HG03521 (cell line): ENCODE results near the gene C21orf58.
"Not testable (repeated sequence)": the region's sequence is repeated elsewhere in the genome, so short reads cannot be mapped to it uniquely, and the experiment has no call there.

Experiments used
- ATAC-seq: cut with Tn5 transposase; IDR thresholded peaks from one replicate; pipeline ENCODE4 v1.9.1; 2021; ENCODE audit warnings: mild to moderate bottlenecking, moderate library complexity; ENCODE audit not compliant: unreplicated experiment

The C21orf58 gene

DNA sequence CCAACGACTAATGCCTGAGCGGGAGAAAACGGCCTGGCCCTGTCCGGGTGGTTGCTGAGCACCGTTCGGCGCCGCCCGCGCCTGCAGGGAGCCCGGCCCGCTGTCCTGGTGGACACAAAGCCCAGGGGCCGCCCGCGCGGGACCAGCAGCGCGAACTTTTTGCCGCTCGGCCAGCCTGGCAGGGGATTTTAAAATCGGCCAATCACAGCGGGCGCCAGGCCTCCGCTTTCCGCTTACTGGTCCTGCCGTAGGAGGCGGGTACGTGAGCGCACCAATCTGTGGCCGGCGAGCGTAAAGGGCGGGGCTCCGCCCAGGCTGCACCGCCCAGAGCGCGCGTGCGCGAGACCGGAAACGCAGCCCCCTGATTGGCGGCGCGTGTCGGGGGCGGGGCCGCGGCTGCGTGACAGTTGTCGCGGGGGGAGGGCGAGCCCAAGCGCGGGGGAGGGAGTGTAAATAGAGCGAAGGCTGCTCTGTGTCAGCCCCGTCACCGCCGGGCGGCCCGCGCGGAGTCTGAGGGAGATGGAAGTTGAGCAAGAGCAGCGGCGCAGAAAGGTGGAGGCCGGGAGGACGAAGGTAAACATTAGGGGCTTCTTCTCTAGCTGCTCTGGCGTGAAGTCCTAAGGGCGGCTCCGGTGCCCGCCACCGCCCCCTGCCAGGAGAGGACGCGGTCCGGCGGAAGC is at the start of gene C21orf58, which contains the start of gene PCNT:
Gene C21orf58 (minus strand): TSS at position 161 of the 680 bp plus-strand sequence. CDS start 1,132 bp downstream, outside the sequence.
Gene PCNT (plus strand): TSS at position 447 of the 680 bp plus-strand sequence. CDS start 73 bp downstream, at position 520.
- peak; percentile 80 for ATAC-seq

DNA sequence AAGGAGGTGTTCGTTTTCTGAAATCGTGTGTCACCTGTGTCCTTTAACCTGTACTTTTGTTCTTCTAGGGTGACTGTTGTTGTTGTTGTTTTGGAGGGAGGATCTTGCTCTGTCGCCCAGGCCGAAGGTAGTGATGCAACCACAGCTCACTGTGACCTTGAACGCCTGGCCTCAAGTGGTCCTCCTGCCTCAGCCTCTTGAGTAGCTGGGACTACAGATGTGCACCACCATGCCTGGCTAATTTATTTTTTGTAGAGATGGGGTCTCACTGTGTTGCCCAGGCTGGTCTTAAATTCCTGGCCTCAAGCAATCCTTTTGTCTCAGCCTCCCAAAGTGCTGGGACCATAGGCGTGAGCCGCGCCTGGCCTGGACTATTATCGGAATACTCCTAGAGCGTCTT is 49.3 kb upstream of the C21orf58 start:
- not testable (repeated sequence) for ATAC-seq

DNA sequence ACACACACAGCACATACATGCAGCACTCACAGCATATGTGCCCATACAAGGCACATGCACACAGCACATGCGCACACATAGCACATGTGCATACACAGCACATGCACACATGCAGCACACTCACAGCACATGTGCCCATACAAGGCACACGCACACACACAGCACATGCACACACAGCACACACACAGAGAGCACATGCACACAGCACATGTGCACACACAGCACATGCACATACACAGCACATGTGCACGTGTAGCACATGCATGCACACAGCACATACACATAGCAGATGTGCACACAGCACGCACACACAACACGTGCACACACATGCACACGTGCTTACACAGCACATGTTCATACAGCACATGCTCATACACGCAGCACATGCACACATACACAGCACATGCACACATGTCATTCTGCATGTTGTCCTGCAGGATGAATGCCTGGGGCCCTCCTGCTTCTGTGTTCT is 48.4 kb upstream of the C21orf58 start:
- no peak for ATAC-seq

DNA sequence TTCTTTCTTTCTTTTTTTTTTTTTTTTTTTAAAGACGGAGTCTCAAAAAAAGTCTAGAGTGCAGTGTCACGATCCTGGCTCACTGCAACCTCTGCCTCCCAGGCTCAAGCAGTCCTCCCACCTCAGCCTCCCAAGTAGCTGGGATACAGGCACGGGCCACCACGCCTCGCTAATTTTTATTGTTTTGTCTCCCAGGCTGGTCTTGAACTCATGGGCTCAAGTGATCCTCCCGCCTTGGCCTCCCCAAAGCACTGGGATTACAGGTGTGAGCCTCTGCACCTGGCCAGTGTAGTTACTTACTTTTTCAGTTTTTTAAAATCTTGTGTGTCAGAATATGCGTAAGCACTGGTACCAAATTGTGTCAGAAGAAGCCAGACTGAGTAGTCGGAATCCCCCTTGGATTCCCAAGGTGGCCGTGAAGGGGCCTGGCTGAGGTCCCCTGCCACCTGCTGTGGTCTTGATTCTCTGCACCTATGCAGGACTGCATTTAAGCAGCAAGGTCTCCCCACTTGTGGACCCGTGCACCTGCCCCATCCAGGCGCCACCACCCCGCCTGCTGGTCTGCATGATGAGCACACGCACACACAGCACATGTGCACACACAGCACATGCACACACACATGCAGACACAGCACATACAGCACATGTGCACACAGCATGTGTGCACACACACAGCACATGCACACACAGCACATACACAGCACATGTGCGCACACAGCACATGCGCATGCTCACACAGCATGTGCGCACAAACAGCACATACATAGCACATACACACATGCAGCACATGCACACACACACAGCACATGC is 47.7 kb upstream of the C21orf58 start:
- no peak for ATAC-seq

DNA sequence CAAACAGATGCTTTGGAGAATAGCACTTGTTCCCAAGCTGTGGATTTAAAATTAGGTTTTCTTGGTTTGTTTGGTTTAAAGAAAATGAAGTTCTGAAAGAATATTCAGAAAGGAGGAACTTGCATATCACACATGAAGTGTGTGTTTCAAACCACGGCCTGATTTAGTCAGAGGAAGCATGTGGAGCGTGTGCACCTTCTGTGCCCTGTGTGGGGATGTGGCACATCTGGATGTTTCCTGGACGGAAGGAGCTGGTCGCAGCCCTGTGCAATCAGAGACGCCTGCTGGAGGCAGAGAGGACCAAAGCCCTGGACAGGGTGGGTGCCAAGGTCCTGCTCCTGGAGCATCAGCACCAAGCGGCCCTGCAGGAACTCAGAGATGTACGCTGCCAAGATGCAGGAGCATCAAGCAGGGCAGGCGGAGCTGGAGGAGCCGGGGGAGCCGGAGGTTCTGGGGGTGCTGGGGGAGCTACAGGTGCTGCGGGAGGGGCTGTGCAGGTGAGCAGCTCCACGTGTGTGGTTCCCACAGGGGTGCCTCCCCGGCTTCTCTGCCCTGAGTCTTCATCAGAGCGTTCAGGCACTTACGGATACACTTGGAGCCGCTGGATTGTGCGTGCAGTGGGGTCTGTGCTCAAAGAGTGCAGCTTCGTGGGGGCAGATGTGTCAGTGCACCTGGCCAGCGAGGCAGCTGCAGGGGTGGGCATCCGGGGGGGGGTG is 46.0 kb upstream of the C21orf58 start:
- ATAC-seq, result no peak

DNA sequence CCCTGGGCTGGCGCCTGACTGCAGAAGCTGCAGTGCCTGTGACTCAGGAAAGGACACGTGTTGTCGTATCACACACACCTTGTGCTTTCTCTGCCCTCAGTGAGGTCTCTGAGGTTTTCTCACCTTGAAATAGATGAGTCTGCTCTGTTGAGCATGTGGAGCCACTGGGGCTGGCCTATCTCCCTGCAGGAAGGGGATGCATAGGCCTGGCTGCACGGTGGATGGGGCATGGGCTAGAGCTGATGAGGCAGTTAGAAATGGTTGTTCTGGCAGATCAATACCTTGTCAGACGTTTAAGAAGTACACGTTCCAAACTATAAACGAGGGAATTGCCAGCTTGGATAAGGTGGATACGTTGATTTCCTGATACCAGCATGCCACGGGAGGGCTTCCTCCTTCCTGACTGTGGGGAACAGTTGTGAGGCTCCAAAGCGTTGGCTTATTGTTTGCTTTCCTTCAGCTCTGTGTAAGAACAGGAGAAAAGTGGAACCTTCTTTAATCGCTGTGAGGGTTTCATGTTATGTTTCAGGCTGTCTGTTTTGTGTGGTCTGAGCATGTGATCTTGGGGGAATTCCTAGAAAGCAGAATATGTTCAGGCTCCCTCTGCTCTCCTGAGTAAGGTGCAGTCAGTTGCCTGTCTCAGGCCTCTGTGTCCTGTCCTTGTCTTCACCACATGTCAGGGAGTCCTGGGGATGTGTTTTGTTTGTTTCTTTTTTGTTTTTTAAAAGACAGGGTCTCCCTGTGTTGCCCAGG is 45.0 kb upstream of the C21orf58 start:
- no peak for ATAC-seq

DNA sequence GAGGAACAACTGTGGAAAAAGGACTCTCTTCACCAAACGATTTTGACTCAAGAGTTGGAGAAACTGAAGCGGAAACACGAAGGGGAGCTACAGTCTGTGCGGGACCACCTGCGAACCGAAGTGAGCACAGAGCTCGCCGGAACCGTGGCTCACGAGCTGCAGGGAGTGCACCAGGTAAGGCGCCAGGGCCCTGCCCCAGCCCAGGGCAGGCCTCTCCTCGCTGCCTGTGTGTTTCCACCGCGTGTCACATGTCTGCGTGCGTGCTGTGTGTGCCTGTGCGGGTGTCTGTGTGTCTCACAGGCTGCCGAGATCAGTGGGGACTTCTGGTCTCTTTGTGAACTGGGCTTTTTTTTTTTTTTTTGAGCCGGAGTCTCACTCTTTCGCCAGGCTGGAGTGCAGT is 43.3 kb upstream of the C21orf58 start:
- ATAC-seq, result no peak

DNA sequence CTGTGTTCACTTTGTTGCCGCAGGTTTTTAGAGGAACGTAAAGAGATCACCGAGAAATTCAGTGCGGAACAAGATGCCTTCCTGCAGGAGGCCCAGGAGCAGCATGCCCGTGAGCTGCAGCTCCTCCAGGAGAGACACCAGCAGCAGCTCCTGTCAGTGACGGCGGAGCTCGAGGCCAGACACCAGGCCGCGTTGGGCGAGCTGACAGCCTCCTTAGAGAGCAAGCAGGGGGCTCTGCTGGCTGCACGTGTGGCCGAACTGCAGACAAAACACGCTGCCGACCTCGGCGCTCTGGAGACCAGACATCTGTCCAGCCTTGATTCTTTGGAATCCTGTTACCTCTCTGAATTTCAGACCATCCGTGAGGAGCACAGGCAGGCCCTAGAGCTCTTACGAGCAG is 42.9 kb upstream of the C21orf58 start:
- no peak for ATAC-seq

DNA sequence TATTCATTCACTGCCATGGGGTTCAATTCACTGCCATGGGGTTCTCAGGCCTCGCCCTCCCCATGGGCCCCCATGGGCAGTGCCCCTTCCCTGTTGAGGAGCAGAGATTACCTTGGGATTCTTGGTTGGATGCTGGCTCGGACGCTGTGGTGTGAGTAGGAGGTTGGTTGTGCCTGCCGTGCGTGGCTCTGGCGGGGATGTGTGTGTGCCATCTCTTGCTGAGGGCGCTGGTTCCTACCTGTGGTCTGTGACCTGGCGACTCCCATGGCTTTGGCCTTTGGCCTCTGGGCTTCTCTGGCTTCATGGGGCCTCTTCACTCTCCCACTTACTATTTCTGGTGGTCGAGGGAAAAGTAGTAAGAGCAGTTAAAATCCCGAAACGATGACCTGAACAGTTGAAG is 42.4 kb upstream of the C21orf58 start:
- ATAC-seq, result no peak

DNA sequence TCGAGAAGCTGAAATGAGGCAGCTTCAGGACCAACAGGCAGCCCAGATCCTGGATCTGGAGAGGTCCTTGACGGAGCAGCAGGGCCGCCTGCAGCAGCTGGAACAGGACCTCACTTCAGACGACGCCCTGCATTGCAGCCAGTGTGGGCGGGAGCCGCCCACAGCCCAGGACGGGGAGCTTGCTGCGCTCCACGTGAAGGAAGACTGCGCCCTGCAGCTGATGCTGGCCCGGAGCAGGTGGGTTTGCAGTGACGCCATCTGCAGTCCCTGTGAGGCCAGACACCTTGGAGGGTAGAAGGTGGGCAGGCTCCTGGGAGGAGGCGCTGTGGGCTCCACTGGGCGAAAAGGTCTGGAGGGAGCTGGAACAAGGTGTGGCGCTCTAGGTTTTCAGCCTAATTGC is 40.0 kb upstream of the C21orf58 start:
- no peak for ATAC-seq

DNA sequence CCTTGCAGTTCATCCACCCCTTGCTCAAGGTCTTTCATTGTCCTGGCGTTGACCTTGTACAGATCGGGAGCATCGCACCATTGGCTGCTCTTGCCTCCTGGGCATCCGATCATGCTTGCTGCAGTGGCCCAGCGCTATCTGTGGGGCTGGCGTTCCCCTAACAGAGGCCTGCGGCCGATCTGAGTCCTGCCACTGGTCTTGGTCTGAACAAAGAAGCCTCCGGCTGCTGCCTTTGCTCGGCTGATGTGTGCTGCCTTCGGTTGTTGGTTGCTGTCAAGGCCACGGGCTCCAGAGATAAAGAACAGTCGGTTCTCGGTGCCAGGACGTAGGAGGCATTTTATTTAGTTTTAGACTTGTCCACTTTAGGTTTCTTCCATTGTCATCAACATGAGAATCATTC is 39.3 kb upstream of the C21orf58 start:
- no peak for ATAC-seq

DNA sequence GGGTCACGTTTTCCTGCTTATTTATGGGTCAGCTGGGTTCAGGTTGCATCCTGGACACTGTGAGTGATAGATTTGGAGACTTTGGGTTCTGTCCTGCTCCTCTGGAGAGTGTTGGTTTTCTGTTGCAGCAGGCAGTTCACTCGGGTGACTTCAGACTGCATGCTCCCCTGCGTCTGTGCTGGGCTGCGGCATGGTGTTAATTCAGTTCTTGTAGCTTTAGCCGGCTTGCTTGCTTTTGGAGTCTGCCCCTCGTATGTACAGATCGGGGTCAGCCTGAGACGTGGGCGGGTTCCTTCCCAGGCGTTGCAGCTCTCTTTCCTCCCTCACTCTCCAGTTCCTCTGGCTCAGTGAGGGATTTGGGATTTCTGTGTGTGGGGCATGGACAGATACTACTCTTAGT is 38.3 kb upstream of the C21orf58 start:
- no peak for ATAC-seq

DNA sequence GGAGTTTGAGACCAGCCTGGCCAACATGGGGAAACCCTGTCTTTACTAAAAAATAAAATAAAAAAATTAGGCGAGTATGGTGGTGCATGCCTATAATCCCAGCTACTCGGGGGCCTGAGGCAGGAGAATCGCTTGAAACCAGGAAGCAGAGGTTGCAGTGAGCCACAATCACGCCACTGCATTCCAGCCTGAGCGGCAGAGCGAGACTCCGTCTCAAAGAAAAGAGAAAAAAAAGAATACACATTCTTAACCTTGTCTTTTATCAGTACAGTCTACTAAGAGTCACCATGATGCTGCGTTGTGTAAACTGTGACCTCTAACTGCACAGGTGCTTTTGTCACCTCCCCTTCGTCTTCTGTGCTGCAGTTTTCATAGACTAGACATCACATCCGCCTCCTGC is 37.5 kb upstream of the C21orf58 start:
- ATAC-seq, result no peak

DNA sequence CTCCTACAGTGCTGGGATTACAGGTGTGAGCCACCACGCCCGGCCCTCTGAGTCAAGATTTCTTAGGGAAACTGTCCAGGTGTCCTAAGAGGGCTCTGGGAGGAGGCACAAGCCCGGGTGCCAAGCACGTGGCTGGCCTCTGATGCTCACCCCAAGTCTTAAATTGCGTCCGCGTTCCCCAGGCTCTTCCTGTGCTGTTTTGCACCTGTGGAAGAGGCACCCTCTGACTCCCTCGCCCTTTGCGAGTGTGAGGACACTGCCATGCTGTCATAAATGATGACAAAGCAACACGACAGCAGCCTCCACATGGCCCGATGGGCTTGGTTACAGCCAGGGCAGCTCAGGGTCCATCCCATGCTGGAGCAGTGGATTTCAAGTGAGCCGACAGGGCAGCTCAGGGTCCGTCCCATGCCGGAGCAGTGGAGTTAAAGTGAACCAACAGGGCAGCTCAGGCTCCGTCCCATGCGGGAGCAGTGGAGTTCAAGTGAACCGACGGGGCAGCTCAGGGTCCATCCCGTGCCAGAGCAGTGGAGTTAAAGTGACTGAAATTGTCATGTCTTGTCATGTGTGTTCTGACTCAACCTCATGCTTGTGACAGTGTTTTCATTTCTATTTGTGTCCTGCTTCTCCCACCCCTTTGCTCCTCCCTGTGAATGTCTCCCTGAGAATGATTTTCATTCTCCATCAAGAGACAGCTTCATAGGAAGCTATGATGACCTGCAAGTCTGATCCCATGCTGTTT is 34.2 kb upstream of the C21orf58 start:
- no peak for ATAC-seq

DNA sequence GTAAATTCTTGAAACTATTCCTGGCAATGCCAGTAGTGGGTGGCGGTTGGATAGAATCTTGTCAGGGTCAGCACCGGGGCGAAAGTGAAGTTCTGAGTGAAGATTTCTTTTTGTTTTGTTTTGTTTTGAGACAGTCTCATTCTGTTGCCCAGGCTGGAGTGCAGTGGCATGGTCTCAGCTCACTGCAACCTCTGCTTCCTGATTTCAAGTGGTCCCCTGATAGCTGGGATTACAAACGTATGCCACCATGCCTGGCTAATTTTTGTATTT is 33.6 kb upstream of the C21orf58 start:
- no peak for ATAC-seq

DNA sequence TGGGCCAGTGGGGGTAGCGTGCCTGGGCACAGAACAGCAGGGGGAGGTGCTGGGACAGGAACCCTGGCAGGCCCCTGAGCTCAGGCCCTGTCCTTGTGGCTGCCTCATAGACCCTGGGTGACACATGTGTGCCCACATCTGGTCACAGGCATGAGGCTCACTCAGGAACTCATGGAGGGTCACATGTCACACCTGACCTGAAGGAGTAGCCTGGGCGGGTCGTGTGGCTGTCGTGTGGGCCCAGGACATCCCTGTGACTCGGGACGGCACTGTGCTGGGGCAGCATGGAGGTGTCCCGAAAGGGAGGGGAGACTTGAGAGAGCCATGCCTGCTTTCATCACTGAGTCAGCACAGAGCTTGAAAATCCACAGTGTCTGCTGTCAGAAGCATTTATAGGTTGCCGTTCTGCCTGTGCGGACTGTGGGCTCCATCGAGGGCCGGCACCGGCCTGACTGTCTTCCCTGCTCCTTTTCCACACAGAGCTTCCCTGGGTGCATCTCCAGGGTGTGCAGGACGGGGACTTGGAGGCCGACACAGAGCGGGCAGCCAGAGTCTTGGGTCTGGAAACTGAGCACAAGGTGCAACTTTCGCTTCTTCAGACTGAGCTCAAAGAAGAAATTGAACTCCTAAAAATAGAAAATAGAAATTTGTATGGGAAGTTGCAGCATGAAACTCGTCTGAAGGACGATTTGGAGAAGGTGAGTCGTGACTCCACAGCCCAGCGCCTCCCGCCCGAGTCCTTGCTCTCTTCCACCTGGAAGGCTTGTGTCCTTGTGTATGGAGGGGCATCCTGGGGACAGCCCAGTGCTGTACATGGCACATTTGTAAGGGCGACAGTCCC is 33.0 kb upstream of the C21orf58 start:
- ATAC-seq, result no peak

DNA sequence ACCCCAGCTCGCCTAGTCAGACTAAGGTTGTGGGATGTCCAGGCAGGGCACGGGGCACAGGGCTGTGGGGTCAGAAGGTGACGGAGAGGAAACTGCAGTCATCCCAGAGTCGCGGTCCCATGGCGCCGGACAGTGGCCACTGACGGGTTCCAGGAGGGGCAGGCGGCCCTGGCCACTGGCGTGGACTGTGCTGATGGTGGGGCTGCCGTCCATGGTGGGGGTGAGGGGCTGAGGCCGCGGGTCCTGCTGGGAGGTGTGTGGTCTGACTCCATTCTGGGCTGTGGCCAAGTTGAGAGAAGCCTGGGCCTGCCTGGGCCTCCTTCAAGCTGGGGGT is 32.3 kb upstream of the C21orf58 start:
- ATAC-seq, result no peak

DNA sequence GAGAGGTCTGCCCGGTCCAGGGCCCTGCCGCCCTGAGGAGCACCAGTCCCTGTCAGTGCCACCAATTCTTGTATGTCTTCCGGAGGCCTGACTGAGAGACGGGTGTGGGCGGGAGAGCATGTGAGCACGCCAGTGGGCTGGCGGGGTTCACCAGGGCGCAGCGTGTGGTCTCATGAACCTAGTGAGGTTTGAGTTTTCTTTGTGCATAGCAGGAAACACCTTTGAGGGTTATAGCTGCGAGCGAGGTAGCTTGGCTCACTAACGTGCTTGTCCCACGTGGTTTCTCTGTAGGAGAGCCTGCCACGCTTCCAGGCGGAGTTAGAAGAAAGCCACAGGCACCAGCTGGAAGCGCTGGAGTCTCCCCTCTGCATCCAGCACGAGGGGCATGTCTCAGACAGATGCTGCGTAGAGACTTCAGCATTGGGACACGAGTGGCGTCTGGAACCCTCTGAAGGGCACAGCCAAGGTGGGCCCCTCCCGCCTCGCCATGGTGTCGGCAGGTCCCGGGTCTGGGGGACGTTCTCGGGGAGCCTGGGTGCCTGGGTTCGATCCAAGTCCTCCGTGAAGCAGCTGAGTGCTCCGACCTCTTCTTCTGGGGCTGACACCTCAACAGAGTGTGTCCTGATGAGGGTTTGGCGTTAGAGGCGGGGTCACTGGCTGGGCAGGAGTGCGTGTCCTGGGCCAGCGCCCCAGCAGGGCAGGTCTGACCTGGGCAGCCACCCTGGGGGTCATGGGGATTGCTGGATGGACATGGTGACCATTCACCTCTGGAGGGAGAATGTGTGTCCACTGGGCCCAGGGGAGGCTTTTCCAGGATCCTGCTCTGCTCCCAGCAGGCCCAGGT is 31.7 kb upstream of the C21orf58 start:
- ATAC-seq, result no peak

DNA sequence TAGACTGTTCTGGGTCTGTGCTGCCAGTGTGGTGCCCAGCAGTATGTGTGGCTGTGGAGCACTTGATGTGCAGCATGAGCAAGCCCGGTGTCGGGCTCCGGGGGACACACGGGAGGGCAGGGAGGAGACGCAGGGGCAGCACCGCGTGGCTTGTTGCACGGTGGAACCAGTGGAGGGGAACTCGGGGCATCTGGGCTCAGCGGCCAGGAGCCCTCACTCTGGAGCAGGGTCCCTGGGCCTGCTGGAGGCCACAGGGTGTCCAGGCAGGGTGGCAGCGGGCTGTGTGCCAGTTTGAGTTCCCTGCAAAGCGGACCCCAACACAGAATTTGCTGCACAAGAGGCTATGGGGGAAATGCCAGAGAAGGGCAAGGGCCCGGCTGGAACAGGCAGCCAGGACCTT is 30.8 kb upstream of the C21orf58 start:
- ATAC-seq, result no peak
